A549 (cell line): Measurements from ENCODE around the gene SMURF1. TPM values are rescaled to one million over a fixed set of nuclear protein-coding genes. Genes with fewer than 3 reads are reported as not detected.

Source experiments
- ATAC-seq, 2 experiments: fragments of 200-7000 bp in 1 of 2; fragments of >200 bp in 1 of 2; cut with Nextera tagmentation in 1 of 2; cut with Tn5 transposase in 1 of 2; 3 replicates each; pipeline versions ENCODE4 v1.8.0 to v1.9.1; 2018 to 2020; ENCODE audit warnings: mild to moderate bottlenecking in 1 of 2, moderate library complexity in 1 of 2
- CTCF ChIA-PET: fragments of 300-600 bp; sonication (Branson Sonifier 250); formaldehyde crosslinking; extraction: SDS; loops from one replicate; lab custom pipeline; 2021; ENCODE audit warnings: antibody characterized with exemption, inconsistent platforms; lab: Yijun Ruan, JAX
- POLR2A ChIA-PET: fragments of 350-600 bp; formaldehyde crosslinking; extraction: SDS; loops from one replicate; lab custom pipeline; 2021; ENCODE audit warnings: antibody characterized with exemption, inconsistent platforms; lab: Yijun Ruan, JAX
- DNase-seq, 2 experiments: peaks; one replicate each; pipeline versions ENCODE4 v3.0.0 to v3.0.0-alpha.2; 2011 to 2016; ENCODE audit warnings: low read depth in 1 of 2, low spot score in 1 of 2
- FAIRE-seq: peaks from 2 replicates; lab custom pipeline; 2011; peaks lifted over from hg19 to GRCh38; lab: Jason Lieb, UNC
- H3K27ac ChIP-seq, 2 experiments: fragments of >200 bp; sonication (Bioruptor Twin); formaldehyde crosslinking; 3 replicates each; pipeline ENCODE4 v1.5.1; 2016 to 2017
- H3K4me1 ChIP-seq: fragments of >200 bp; sonication (Bioruptor Twin); formaldehyde crosslinking; 3 replicates; pipeline ENCODE4 v1.6.1; 2016
- H3K4me2 ChIP-seq: fragments of >200 bp; sonication (Bioruptor Twin); formaldehyde crosslinking; 3 replicates; pipeline ENCODE4 v1.6.1; 2016
- H3K4me3 ChIP-seq: fragments of >200 bp; sonication (Bioruptor Twin); formaldehyde crosslinking; 3 replicates; pipeline ENCODE4 v1.5.1; 2016
- H3K9me3 ChIP-seq: fragments of >200 bp; sonication (Bioruptor Twin); formaldehyde crosslinking; 3 replicates; pipeline ENCODE4 v1.6.1; 2016
- ATOH8 ChIP-seq: fragments of 250-450 bp; sonication (Bioruptor Pico); IDR thresholded peaks from 2 replicates; pipeline ENCODE4 v1.5.0; 2020; ENCODE audit warnings: low read depth, mild to moderate bottlenecking, moderate library complexity
- CBX2 ChIP-seq: fragments of 200-600 bp; sonication (generic); IDR thresholded peaks from 2 replicates; pipeline ENCODE4 v1.6.1; 2016; ENCODE audit warnings: low read depth, mild to moderate bottlenecking, borderline replicate concordance
- CBX8 ChIP-seq: fragments of 200-600 bp; sonication (generic); IDR thresholded peaks from 2 replicates; pipeline ENCODE4 v1.6.1; 2016
- CEBPB ChIP-seq, 2 experiments: fragments of >200 bp in 1 of 2; sonication (Bioruptor Twin) in 1 of 2; formaldehyde crosslinking in 1 of 2; IDR thresholded peaks; 2 replicates each; pipeline ENCODE4 v1.6.1; 2012 to 2016
- CHD2 ChIP-seq: fragments of 150-350 bp; IDR thresholded peaks from 2 replicates; pipeline ENCODE4 v1.6.1; 2014; ENCODE audit warnings: low read length; ENCODE audit not compliant: partially characterized antibody
- CHD4 ChIP-seq: fragments of 200-600 bp; sonication (generic); IDR thresholded peaks from 2 replicates; pipeline ENCODE4 v1.6.1; 2016; ENCODE audit warnings: antibody characterized with exemption, mild to moderate bottlenecking, borderline replicate concordance
- EP300 ChIP-seq, 2 experiments: fragments of >200 bp; sonication (Bioruptor Twin); formaldehyde crosslinking; IDR thresholded peaks; 2 replicates in 1 of 2; 3 replicates in 1 of 2; pipeline ENCODE4 v1.6.1; 2016 to 2017
- ESRRA ChIP-seq: fragments of 150-350 bp; IDR thresholded peaks from 2 replicates; pipeline ENCODE4 v1.6.1; 2014; ENCODE audit warnings: mild to moderate bottlenecking, low read length, borderline replicate concordance
- FOSB ChIP-seq: fragments of 250-450 bp; sonication (Bioruptor Pico); IDR thresholded peaks from 2 replicates; pipeline ENCODE4 v1.5.0; 2020; ENCODE audit warnings: mild to moderate bottlenecking, moderate library complexity
- FOSL2 ChIP-seq, 2 experiments: fragments of 450-650 bp in 1 of 2; fragments of >200 bp in 1 of 2; sonication (Bioruptor Twin) in 1 of 2; formaldehyde crosslinking; IDR thresholded peaks; 2 replicates each; pipeline versions ENCODE4 v1.5.0 to v1.6.1; 2016 to 2020; ENCODE audit warnings: mild to moderate bottlenecking in 1 of 2, moderate library complexity in 1 of 2
- FOXS1 ChIP-seq: fragments of 250-450 bp; sonication (Bioruptor Pico); IDR thresholded peaks from 2 replicates; pipeline ENCODE4 v1.5.0; 2020; ENCODE audit warnings: mild to moderate bottlenecking, moderate library complexity
- HES2 ChIP-seq: fragments of >200 bp; sonication (Bioruptor Twin); formaldehyde crosslinking; IDR thresholded peaks from 2 replicates; pipeline ENCODE4 v1.6.1; 2016
- HEYL ChIP-seq: fragments of 250-450 bp; sonication (Bioruptor Pico); IDR thresholded peaks from 2 replicates; pipeline ENCODE4 v1.8.0; 2021; ENCODE audit warnings: mild to moderate bottlenecking, moderate library complexity
- HMGXB4 ChIP-seq: fragments of 250-450 bp; sonication (Bioruptor Pico); IDR thresholded peaks from 2 replicates; pipeline ENCODE4 v1.5.0; 2021; ENCODE audit warnings: mild to moderate bottlenecking, moderate library complexity, borderline replicate concordance
- HOXA7 ChIP-seq: fragments of 250-450 bp; sonication (Bioruptor Pico); IDR thresholded peaks from 2 replicates; pipeline ENCODE4 v1.5.0; 2020; ENCODE audit warnings: mild to moderate bottlenecking, moderate library complexity
- HOXB5 ChIP-seq: fragments of 250-450 bp; sonication (Bioruptor Pico); IDR thresholded peaks from 2 replicates; pipeline ENCODE4 v1.5.0; 2020; ENCODE audit warnings: mild to moderate bottlenecking, moderate library complexity
- JUNB ChIP-seq: fragments of >200 bp; sonication (Bioruptor Twin); formaldehyde crosslinking; IDR thresholded peaks from 2 replicates; pipeline ENCODE4 v1.6.1; 2016
- NR3C1 ChIP-seq: fragments of >200 bp; sonication (Bioruptor Twin); formaldehyde crosslinking; IDR thresholded peaks from 3 replicates; pipeline ENCODE4 v1.6.1; 2017
- PBX3 ChIP-seq: IDR thresholded peaks from 2 replicates; pipeline ENCODE4 v1.6.1; 2012
- PHF8 ChIP-seq: fragments of 200-600 bp; sonication (generic); IDR thresholded peaks from 2 replicates; pipeline ENCODE4 v1.6.1; 2016; ENCODE audit warnings: low read depth, mild to moderate bottlenecking, antibody characterized with exemption, moderate library complexity, borderline replicate concordance
- POLR2AphosphoS2 ChIP-seq: conservative IDR thresholded peaks from 2 replicates; pipeline ENCODE4 v1.6.1; 2012; ENCODE audit warnings: low read length, improper control_type of control experiment, inconsistent platforms
- RAD21 ChIP-seq, 2 experiments: fragments of >200 bp in 1 of 2; sonication (Bioruptor Twin) in 1 of 2; formaldehyde crosslinking in 1 of 2; IDR thresholded peaks in 1 of 2; conservative IDR thresholded peaks in 1 of 2; 2 replicates in 1 of 2; 3 replicates in 1 of 2; pipeline ENCODE4 v1.6.1; 2012 to 2018; ENCODE audit warnings: inconsistent platforms in 1 of 2
- RFX5 ChIP-seq: fragments of 450-650 bp; IDR thresholded peaks from 2 replicates; pipeline ENCODE4 v1.7.1; 2014; ENCODE audit warnings: antibody characterized with exemption, mild to moderate bottlenecking, moderate library complexity
- RNF2 ChIP-seq: fragments of 200-600 bp; sonication (generic); IDR thresholded peaks from 2 replicates; pipeline ENCODE4 v1.6.1; 2016; ENCODE audit warnings: low read depth, mild to moderate bottlenecking, antibody characterized with exemption, moderate library complexity, borderline replicate concordance
- SREBF2 ChIP-seq: fragments of 450-650 bp; IDR thresholded peaks from 2 replicates; pipeline ENCODE4 v1.6.1; 2014; ENCODE audit warnings: mild to moderate bottlenecking, moderate library complexity
- TFCP2L1 ChIP-seq: fragments of 250-450 bp; sonication (Bioruptor Pico); IDR thresholded peaks from 2 replicates; pipeline ENCODE4 v1.5.0; 2021; ENCODE audit warnings: mild to moderate bottlenecking
- TP53 ChIP-seq: fragments of 250-450 bp; sonication (Bioruptor Pico); IDR thresholded peaks from 2 replicates; pipeline ENCODE4 v1.5.0; 2021; ENCODE audit warnings: mild to moderate bottlenecking, moderate library complexity
- ZSCAN20 ChIP-seq: fragments of 250-450 bp; sonication (Bioruptor Pico); IDR thresholded peaks from 2 replicates; pipeline ENCODE4 v1.8.0; 2022; ENCODE audit warnings: mild to moderate bottlenecking, moderate library complexity
- WGBS: methylation state at CpG from one replicate; pipeline ENCODE4 v1.1.6; 2017; ENCODE audit errors: missing lambda C conversion rate; 5-methylcytosine and 5-hydroxymethylcytosine counted together
- polyA plus RNA-seq, 4 experiments: library from polyadenylated mRNA; depleted of rRNA in 3 of 4; stranded (reverse); fragments of >200 nt; fragmentation: RNase III in 1 of 4; extraction: RNeasy Plus Mini Kit Qiagen cat#74134 plus additional on column Dnase treatment in 1 of 4; gene quantifications; 2 replicates in 3 of 4; 3 replicates in 1 of 4; pipeline ENCODE4 v1.2.3, GENCODE V29; 2011 to 2017

Gene SMURF1
- polyA plus RNA-seq, 2 of the 4 experiments (the other 2 are of a cell fraction), result 13.8 to 22.1 TPM

- H3K4me3 ChIP-seq, result no peak overlapping the region
- 91% methylated on average over 8 of the region's 8 CpGs for WGBS
- H3K4me1 ChIP-seq, result no peaks in the 10 kb centered on the region
- ChIA-PET POLR2A (no interaction called here), CTCF (interaction anchor here (0.9 to 1.5 kb wide), 4 partner anchors 12 to 362 kb away, joined by 3 to 4 read pairs (median 4); no protein-coding TSS in a partner anchor)
- no peak for TF ChIP-seq FOSB (CRISPR knock-in tag)
- no peak for TF ChIP-seq HOXA7
- no peak for TF ChIP-seq TP53 (CRISPR knock-in tag)
- no peak for TF ChIP-seq RNF2
- TF ChIP-seq RFX5, result no peak
- TF ChIP-seq JUNB, result no peak
- TF ChIP-seq ESRRA, result no peak
- no peak for TF ChIP-seq HOXB5
- TF ChIP-seq ATOH8 (CRISPR knock-in tag), result no peak
- no peak for TF ChIP-seq HMGXB4
- TF ChIP-seq POLR2AphosphoS2, result no peak
- no peak for ATAC-seq
- no peak overlapping the region for H3K27ac ChIP-seq
- no peak for DNase-seq
- H3K4me2 ChIP-seq, result no peak overlapping the region
- no peaks in the 10 kb centered on the region for H3K9me3 ChIP-seq
- no peak for FAIRE-seq
Measured at GRCh38 chr7:99004216-99004615, 139.7 kb downstream of the SMURF1 start.

GRCh38 chr7:99003419-99003818, 140.5 kb downstream of the SMURF1 start:
- Histone ChIP-seq H3K4me3 (no peak overlapping the region), H3K9me3 (no peaks in the 10 kb centered on the region), H3K4me1 (no peaks in the 10 kb centered on the region), H3K4me2 (no peak overlapping the region), H3K27ac (no peak overlapping the region)
- ChIA-PET POLR2A (no interaction called here), CTCF (interaction anchor here (1.3 kb wide), 1 partner anchor 11 kb away, joined by 4 read pairs; no protein-coding TSS in a partner anchor)
- FAIRE-seq (no peak), DNase-seq (no peak), ATAC-seq (no peak)
- TF ChIP-seq CEBPB (IDR thresholded peaks at IDR 0.05) (no peak), HOXB5 (no peak), FOSL2 (IDR thresholded peaks at IDR 0.05) (no peak), FOSL2 (CRISPR knock-in tag; IDR thresholded peaks at IDR 0.05) (no peak), RAD21 (conservative IDR thresholded peaks at IDR 0.05 in 1 of 2, IDR thresholded peaks at IDR 0.05 in 1 of 2) (no peak)
- WGBS, result 91% methylated on average over 13 of the region's 15 CpGs

- no peaks in the 10 kb centered on the region for H3K9me3 ChIP-seq
- FAIRE-seq (no peak), ATAC-seq (no peak), DNase-seq (no peak)
- 95% methylated on average over 20 of the region's 20 CpGs for WGBS
- H3K4me3 ChIP-seq, result no peak overlapping the region
- H3K4me1 ChIP-seq, result no peaks in the 10 kb centered on the region
- TF ChIP-seq FOXS1 (no peak), CHD2 (no peak), PHF8 (no peak), PBX3 (no peak), HEYL (CRISPR knock-in tag) (no peak), HES2 (no peak), SREBF2 (no peak), FOSB (CRISPR knock-in tag) (no peak), CBX8 (no peak), CBX2 (no peak), HMGXB4 (no peak), EP300 (IDR thresholded peaks at IDR 0.05) (no peak), ZSCAN20 (CRISPR knock-in tag) (no peak), TFCP2L1 (no peak), CHD4 (no peak), NR3C1 (no peak)
- POLR2A ChIA-PET, result no interaction called here
- H3K4me2 ChIP-seq, result no peak overlapping the region
- CTCF ChIA-PET, result interaction anchor here (1.5 kb wide), 1 partner anchor 310 kb away, joined by 7 read pairs; no protein-coding TSS in a partner anchor
- no peak overlapping the region for H3K27ac ChIP-seq
Measured at GRCh38 chr7:99002827-99003212, 141.1 kb downstream of the SMURF1 start.
